GM21367 (cell line): Measurements from ENCODE around the gene GORASP2.
A peak's percentile ranks its signal among the peaks of the same experiment; 100 is the strongest.
"Not testable (repeated sequence)": the region's sequence is repeated elsewhere in the genome, so short reads cannot be mapped to it uniquely, and the experiment has no call there.

Experiments
- ATAC-seq: cut with Tn5 transposase; IDR thresholded peaks from one replicate; pipeline ENCODE4 v1.9.1; 2021; ENCODE audit not compliant: unreplicated experiment

Gene GORASP2

GRCh38 chr2:170928824-170929685, at the start of gene GORASP2:
Gene GORASP2, plus strand, starts transcription at chr2:170929253. Its CDS starts 88 bp downstream, at chr2:170929341.
- peak; percentile 84 for ATAC-seq

GRCh38 chr2:170881840-170882239, 47.2 kb upstream of the GORASP2 start:
- ATAC-seq = no peak

- no peak for ATAC-seq
Measured at GRCh38 chr2:170882758-170883157, 46.3 kb upstream of the GORASP2 start.

- no peak for ATAC-seq
Measured at GRCh38 chr2:170883683-170884082, 45.4 kb upstream of the GORASP2 start.

- ATAC-seq = no peak
Measured at GRCh38 chr2:170885130-170885791, 43.8 kb upstream of the GORASP2 start.

- no peak for ATAC-seq
Measured at GRCh38 chr2:170886386-170886785, 42.7 kb upstream of the GORASP2 start.

GRCh38 chr2:170887496-170887895, 41.6 kb upstream of the GORASP2 start:
- no peak for ATAC-seq

- no peak for ATAC-seq
Measured at GRCh38 chr2:170887896-170888295, 41.2 kb upstream of the GORASP2 start.

- ATAC-seq = no peak
Measured at GRCh38 chr2:170891893-170892292, 37.2 kb upstream of the GORASP2 start.

GRCh38 chr2:170892391-170892951, 36.6 kb upstream of the GORASP2 start:
- ATAC-seq = no peak

- ATAC-seq = no peak
Measured at GRCh38 chr2:170895023-170895757, 33.9 kb upstream of the GORASP2 start.

GRCh38 chr2:170896622-170897021, 32.4 kb upstream of the GORASP2 start:
- ATAC-seq = no peak

- ATAC-seq = no peak
Measured at GRCh38 chr2:170897108-170897507, 31.9 kb upstream of the GORASP2 start.

GRCh38 chr2:170905864-170906263, 23.2 kb upstream of the GORASP2 start:
- ATAC-seq = no peak

- ATAC-seq = no peak
Measured at GRCh38 chr2:170911314-170911889, 17.7 kb upstream of the GORASP2 start.

GRCh38 chr2:170914994-170915666, 13.9 kb upstream of the GORASP2 start:
- ATAC-seq = not testable (repeated sequence)

GRCh38 chr2:170917219-170917913, 11.7 kb upstream of the GORASP2 start:
- ATAC-seq = no peak

- no peak for ATAC-seq
Measured at GRCh38 chr2:170917957-170918356, 11.1 kb upstream of the GORASP2 start.

GRCh38 chr2:170921873-170922272, 7.2 kb upstream of the GORASP2 start:
- ATAC-seq = not testable (repeated sequence)
